Endometrium (tissue), 2 donors: ENCODE measurements around the gene VDAC2.
"Not testable (repeated sequence)": the region's sequence is repeated elsewhere in the genome, so short reads cannot be mapped to it uniquely, and the experiment has no call there.

ENCODE experiments used
- FAIRE-seq: peaks from 2 replicates; lab custom pipeline; 2012; peaks lifted over from hg19 to GRCh38; lab: Jason Lieb, UNC
- donor health status: control.
- donor health status: control.

The VDAC2 gene

GRCh38 chr10:75201793-75202307 lies 8.7 kb upstream of the VDAC2 start:
- no peak for FAIRE-seq

DNA sequence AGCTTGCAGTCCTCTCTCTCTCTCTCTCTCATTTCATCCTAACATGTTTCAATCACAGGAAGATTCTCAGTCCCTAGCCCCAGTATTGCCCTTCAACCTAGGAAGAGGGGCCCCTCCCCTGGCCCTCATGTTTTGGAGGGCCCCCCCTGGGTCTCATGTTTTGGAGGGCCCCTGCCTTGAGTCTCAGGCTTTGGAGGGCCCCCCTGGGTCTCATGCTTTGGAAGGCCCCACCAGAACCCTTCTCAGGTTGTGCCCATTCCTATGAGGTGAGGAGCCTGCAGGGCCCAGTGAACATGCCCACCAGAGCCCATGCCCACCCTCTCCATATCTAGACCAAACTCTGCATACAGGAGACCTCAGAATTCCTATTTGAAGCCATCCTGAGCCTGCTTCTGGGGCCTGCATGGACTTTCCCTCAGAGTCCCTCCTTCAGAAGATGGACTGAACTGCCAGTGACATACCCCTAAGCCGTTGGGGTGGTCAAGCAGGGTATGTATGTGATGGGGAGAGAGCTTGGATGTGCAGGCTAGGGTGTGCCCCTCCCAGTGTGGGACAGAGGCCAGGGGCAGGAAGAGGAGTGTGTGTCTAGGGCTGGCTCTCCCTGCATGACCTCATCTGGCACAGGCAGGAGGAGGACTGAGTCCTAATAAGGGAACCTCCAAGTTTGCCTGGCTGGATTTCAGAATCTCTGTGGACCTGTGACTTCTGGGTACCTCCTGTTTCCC lies 8.1 kb upstream of the VDAC2 start:
- no peak for FAIRE-seq

DNA sequence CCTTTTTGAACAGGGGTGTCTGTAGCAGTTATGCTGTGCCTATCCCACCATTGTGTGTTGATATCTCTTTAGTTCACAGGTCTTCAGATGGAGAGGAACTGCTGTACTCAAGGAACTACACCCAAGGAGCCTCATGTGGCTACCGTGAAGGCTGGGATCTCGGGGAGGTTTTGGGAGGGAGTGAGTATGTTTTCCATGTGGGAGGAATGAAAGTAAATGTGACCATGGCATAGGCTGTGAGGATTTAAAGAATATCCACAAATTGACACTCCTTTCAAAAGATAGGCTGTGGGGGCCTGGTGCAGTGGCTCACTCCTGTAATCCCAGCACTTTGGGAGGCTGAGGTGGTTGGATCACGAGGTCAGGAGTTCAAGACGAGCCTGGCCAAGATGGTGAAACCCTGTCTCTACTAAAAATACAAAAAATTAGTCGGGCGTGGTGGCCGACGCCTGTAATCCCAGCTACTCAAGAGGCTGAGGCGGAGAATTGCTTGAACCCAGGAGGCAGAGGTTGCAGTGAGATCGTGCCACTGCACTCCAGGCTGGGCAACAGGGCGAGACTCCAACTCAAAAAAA lies 7.5 kb upstream of the VDAC2 start:
- not testable (repeated sequence) for FAIRE-seq

- no peak for FAIRE-seq
Measured at GRCh38 chr10:75203724-75204123, 6.9 kb upstream of the VDAC2 start.

- no peak for FAIRE-seq
Measured at GRCh38 chr10:75205908-75206307, 4.7 kb upstream of the VDAC2 start.

- FAIRE-seq, result not testable (repeated sequence)
Measured at GRCh38 chr10:75206638-75207037, 4.0 kb upstream of the VDAC2 start.

- FAIRE-seq, result no peak
Measured at GRCh38 chr10:75207079-75207856, 3.3 kb upstream of the VDAC2 start.

DNA sequence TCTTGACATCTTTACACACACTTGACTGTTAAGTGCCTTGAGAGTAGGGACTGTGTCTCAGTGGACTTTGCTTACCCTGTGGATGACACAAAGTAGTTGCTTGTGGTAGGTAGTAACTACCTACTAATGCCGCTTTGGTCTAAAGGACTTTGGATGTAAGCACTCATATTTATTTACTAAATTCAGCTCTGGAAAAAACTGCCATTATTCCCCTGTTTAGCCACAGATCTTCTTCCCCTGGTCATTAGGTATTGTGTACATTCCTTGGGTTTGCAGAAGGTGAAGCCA lies 2.8 kb upstream of the VDAC2 start:
- FAIRE-seq, result no peak

GRCh38 chr10:75208181-75208580 lies 2.4 kb upstream of the VDAC2 start:
- no peak for FAIRE-seq

- no peak for FAIRE-seq
Measured at GRCh38 chr10:75209086-75209920, 1.3 kb upstream of the VDAC2 start.

DNA sequence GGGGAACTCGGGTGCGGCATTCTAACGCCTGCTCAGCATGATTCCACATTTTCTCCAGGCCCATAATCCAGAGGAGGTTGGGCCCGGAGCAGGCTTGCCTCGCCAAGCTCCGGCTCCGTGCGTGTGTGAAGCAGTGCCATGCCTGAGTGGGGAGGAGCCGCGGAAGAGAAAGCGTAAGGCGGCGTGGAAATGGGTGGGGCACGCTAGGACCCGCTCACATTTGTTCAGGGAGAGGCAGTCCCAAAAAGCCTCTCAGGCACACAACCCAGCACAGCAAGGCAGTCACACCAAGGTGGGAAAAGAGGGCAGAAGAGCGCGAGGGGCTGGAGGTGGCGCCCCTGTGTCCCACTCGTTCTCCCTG lies 695 bp upstream of the VDAC2 start:
- FAIRE-seq, result no peak

GRCh38 chr10:75211007-75211691 lies 553 bp downstream of the VDAC2 start:
- no peak for FAIRE-seq

DNA sequence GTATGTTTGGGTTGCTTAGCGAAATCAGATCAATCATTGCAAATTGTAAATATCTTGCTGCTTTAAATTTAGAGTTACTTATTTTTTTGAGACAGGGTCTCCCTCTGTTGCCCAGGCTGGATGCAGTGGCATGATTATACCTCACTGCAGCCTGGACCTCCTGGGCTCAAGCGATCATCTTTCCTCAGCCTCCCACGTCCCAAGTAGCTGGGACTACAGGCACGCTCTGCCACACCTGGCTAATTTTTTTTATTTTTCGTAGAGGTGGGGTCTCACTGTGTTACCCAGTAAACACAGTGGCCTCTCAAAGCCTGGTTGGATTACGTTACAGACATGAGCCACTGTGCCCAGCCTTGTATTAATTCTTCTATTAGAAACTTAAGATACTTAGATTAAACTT lies 1.7 kb downstream of the VDAC2 start:
- FAIRE-seq, result no peak

- FAIRE-seq, result no peak
Measured at GRCh38 chr10:75220274-75220673, 9.7 kb downstream of the VDAC2 start.

DNA sequence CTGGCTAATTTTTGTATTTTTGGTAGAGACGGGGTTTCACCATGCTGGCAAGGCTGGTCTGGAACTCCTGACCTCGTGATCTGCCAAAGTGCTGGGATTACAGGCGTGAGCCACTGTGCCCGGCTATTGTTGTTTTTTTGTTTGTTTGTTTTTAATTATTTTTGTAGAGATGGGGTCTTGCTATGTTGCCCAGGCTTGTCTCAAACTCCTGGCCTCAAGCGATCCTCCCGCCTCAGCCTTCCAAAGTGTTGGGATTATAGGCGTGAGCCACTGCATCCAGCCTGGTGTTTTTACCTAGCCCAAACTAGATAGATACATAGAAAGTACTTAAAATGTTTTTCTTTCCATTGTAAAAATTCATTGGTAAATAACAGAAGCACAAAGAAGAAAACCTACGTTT lies 10.9 kb downstream of the VDAC2 start:
- FAIRE-seq, result not testable (repeated sequence)

DNA sequence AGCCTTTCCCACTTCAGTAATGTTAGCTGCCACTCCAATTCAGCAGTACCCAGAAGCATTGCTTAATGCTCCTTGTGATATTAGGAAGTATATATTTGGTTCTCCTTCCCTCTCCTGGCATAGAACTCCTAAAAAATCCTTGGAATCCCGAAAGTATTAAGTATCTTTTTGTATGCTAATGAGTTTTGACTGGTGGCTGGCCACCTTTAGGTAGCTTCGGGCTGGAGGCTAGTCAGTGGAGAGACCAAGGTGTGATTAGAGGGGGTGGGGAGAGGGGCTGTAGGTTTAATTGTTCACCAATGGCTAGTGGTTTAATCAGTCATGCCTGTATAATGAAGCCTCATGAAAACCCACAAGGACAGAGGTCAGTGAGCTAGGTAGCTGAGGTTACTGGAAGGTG lies 12.9 kb downstream of the VDAC2 start:
- FAIRE-seq, result no peak

DNA sequence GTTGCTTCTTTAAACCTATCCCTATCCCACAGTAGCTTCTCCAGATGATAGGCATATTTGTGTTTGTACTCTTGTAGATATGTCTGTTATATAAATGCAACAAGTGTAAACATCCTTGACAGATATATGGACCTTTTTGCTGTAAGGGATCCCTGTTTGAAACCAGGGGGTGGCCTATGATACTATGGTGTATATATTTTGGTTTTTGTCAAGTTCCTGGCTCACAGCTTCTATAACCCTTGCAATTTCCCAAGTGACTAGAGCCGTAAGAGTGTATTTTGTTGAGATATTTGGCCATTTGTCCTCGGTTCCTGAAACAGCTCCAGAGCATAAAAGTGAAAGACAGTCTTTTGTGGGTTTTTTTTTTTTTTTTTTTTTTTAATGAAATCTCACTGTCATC lies 15.5 kb downstream of the VDAC2 start:
- no peak for FAIRE-seq

- FAIRE-seq, result no peak
Measured at GRCh38 chr10:75226656-75227055, 16.1 kb downstream of the VDAC2 start.

DNA sequence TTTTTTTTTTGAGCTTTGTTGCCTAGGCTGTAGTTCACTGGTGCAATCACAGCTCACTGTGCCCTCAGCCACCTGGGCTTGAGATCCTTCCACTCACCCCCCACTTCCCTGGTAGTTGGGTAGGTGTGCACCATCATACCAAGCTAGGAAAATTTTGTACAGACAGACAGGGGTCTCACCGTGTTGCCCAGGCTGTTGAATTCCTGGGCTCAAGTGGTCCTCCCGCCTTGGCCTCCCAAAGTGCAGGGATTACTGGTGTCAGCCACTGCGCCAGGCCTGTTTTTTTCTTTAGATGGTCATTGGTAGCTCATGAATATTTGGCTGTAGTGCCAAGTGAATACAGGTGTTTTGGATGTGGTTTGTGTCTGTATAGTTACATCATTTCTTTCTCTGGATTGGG lies 17.7 kb downstream of the VDAC2 start:
- FAIRE-seq, result no peak

GRCh38 chr10:75228834-75229233 lies 18.2 kb downstream of the VDAC2 start:
- FAIRE-seq, result no peak

GRCh38 chr10:75229971-75230370 lies 19.4 kb downstream of the VDAC2 start:
- FAIRE-seq, result no peak

GRCh38 chr10:75230600-75231038 lies 20.0 kb downstream of the VDAC2 start:
- FAIRE-seq, result peak; percentile 45
